SK-N-MC (cell line): ENCODE data around the gene IMPG2.

Experiments
- EZH2 ChIP-seq: fragments of 200-600 bp; sonication (generic); IDR thresholded peaks from one replicate; pipeline ENCODE4 v1.6.1; 2017; ENCODE audit warnings: antibody characterized with exemption
- POLR2AphosphoS5 ChIP-seq: IDR thresholded peaks from 2 replicates; pipeline ENCODE4 v1.6.1; 2012; ENCODE audit warnings: mild to moderate bottlenecking, low read depth, low read length, borderline replicate concordance

DNA sequence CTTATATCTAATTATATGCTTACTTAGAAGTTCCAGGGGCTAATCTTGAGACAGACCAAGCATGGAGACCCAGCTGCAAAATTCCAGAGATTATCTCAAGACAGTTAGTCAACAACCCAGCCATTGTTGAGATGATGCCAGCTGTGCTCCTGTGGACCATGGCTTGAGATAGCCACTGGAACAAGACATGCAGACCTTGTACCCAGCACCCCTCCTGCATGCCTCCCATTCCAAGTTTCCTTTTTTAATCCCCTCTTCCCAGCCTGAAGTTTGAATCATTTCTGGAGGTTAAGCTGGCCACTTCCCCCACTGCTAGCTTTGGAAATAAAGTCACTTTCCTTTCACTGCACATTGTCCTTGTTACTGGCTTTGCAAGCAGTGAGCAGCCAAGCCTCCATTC is 53.8 kb downstream of the IMPG2 start:
- TF ChIP-seq EZH2: no peak
- TF ChIP-seq POLR2AphosphoS5: no peak
